Measurements from ENCODE around the gene CPNE2.
"Not testable (repeated sequence)": the region's sequence is repeated elsewhere in the genome, so short reads cannot be mapped to it uniquely, and the experiment has no call there.

CPNE2 gene

GRCh38 chr16:57098188-57098841, 5.9 kb downstream of the CPNE2 start:
- no peak for DNase-seq (ENCODE audit: low read depth)

DNA sequence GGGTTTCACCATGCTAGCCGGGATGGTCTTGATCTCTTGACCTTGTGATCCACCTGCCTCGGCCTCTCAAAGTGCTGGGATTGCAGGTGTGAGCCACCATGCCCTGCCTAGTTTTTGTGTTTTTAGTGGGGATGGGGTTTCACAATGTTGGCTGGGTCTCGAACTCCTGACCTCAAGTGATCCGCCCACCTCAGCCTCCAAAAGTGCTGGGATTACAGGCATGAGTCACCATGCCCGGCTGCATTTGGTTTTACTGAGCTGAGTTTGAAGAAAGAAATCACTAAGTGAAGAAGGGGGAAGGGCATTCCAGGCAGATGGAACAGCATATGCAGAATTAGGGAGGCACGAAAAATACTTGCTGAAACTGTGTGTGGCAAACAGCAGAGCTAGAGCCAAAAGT, 7.6 kb downstream of the CPNE2 start:
- not testable (repeated sequence) for DNase-seq (ENCODE audit: low read depth)

DNA sequence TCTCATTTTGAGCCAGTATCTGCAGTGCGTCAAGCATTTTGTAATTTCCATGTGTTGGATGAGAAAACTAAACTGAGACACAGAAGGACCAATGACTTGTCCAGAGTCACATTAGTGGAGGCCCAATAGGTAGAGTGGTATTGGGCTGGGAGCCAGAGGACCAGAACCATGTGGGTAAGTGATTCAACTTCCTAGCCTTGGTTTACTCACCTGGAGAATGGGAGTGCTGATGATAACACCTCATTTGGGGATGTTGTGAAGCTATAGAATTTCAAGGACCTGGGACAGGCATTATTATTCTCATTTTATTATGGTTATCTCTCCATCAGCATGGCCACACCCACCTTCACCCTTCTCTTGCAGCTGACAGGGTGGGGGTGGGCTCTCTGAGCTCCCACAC, 8.1 kb downstream of the CPNE2 start:
- no peak for DNase-seq (ENCODE audit: low read depth)

GRCh38 chr16:57102888-57103851, 10.8 kb downstream of the CPNE2 start:
- no peak for DNase-seq (ENCODE audit: low read depth)

DNA sequence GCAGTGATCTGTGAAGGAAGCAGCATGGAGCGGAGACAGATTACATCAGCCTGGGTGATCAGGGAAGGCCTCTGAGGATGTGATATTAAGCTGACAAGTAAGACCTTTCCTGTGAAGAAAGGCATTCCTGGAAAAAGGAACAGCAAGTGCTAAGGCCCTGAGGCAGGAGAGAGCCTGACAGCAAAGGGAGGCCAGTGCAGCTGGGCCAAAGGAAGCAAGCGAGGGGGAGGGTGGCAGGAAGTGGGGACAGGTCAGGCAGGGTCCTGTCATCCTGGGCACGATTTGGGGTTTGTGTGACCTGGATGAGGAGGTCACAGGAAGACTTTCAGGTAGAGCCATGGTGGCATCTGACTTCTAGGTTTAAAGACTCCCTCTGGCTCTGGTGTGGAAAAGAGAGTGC, 12.3 kb downstream of the CPNE2 start:
- DNase-seq (ENCODE audit: low read depth): no peak

DNA sequence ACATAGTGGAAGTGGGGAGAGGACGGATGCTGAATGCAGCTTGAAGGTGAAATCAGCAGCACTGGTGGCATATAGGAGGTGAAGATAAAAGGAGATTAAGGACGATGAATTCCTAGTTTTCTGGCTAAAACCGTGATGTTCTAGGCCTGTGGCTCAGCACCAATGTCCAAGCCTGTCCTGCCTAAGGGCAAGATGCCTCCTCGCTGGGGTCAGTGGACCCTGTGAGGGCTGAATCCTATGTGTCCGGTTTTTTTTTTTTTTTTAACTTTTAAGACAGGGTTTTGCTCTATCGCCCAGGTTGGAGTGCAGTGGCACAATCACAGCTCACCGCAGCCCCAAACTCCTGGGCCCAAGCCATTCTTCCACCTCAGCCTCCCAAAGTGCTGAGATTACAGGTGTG, 12.8 kb downstream of the CPNE2 start:
- no peak for DNase-seq (ENCODE audit: low read depth)

DNA sequence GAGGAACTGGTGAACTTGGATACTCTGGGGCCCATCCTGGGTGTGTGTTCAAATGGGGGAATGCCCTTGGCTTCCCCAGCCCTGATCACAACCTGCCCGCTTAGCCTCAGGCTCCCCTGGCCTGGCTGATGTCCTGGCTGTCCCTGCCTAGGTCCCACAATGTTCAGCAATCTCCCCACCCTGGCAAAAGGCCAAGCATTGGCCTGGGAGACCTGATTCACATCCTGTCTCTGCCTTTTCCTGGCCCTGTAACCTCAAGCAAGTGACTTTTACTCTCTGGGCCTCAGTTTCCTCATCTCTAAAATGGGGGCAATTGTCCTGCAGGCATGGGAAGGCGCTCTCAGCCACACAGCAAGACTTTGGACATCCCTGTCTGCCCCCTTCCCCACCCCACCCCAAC, 14.4 kb downstream of the CPNE2 start:
- DNase-seq (ENCODE audit: low read depth): no peak

GRCh38 chr16:57107321-57107922, 15.0 kb downstream of the CPNE2 start:
- DNase-seq (ENCODE audit: low read depth): no peak

GRCh38 chr16:57108432-57108831, 16.0 kb downstream of the CPNE2 start:
- DNase-seq (ENCODE audit: low read depth): no peak

- DNase-seq (ENCODE audit: low read depth): not testable (repeated sequence)
These were observed 17.1 kb downstream of the CPNE2 start for GRCh38 chr16:57109259-57110105.

GRCh38 chr16:57110937-57111336, 18.6 kb downstream of the CPNE2 start:
- no peak for DNase-seq (ENCODE audit: low read depth)

GRCh38 chr16:57111420-57111819, 19.0 kb downstream of the CPNE2 start:
- no peak for DNase-seq (ENCODE audit: low read depth)

- DNase-seq (ENCODE audit: low read depth): no peak
These were observed 20.1 kb downstream of the CPNE2 start for GRCh38 chr16:57112403-57113041.

DNA sequence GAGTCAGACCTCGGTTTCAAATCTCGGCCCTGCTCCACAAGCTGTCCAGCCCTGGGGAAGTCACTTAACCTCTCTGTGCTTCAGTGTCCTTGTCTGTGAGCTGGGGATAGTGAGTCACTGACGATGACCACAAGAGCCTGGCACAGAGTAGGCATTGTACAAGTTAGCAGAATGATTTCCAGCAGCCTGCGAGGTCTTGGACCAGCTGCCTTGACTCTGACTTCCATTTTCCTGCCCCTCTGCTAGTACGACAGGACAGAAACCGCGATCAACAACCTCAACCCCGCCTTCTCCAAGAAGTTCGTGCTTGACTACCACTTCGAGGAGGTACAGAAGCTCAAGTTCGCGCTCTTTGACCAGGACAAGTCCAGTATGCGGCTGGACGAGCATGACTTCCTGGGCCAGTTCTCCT, 20.7 kb downstream of the CPNE2 start:
- no peak for DNase-seq (ENCODE audit: low read depth)

DNA sequence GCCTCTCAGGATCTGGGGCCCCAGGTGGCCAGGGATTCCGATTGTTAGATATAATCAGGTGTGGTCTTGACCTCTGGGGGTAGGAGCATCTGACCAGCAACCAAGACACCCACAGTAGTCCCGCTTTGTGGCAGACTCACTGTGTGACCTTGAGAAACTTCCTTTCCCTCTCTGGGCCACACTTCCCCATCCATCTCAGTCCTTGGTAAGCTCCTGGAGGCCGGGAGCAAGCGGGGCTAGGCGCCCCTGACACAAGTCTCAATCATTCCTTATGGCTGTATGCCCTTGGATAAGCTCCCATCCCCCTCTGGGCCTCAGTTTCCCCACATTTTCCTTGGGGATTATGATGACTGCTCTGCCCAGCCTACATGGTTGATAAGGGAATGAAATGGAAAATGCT, 21.3 kb downstream of the CPNE2 start:
- no peak for DNase-seq (ENCODE audit: low read depth)

GRCh38 chr16:57115168-57115513, 22.8 kb downstream of the CPNE2 start:
- DNase-seq (ENCODE audit: low read depth): no peak

DNA sequence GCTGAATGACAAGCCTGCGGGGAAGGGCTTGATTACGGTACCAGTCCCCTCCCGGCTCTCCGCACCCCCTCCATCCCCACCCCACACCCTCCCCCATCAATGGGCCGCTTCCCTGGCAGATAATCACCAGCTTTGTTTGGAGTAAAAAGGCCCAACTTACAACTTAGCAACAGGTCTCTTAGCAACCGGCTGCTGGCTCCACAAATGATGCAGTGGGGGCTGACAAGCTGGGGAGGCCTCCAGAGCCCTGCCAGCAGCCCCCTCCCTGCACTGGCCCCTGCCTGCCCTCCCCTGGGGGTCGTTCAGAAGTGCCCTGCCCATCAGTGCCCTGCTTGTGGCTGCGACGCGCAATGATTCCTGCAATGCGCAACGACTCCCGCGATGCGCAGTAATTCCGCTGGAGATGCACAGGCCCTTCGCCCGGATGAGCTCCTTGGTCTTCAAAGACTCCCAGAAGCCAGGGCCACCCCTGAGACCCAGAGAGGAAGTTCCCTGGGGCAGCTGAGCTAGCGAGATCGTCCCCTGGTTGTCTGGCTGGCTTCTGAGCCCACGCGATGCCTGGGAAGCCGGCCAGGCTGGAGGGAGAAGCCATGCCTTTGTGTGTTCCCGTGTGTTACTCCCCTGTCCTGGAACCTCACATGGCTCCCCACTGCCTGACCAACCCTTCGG, 23.3 kb downstream of the CPNE2 start:
- no peak for DNase-seq (ENCODE audit: low read depth)

DNA sequence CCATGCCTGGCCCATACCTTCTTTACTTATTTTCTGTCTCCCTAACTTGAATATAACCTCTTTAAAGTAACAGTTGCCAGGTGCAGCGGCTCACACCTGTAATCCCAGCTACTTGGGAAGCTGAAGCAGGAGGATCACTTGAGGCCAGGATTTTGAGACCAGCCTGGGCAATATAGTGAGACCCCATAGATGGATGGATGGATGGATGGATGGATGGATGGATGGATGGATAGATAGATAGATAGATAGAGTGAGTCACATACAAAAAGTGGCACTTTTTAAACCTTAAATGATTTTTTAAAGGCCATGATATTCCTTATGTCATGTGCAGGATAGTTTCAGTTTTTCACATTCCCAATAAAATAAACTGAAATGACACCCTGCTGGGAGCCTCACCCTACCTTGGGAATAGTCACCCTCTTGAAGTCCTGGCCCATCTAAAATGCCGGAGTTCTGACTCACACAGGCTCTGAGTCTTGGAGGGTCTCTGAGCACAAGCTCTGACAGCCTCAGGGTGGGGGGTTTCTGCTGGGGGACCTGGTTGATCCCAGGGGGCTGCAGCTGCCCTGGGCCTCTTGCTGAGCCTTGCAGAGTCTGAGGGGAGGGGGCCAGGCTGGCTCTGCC, 26.2 kb downstream of the CPNE2 start:
- DNase-seq (ENCODE audit: low read depth): no peak

DNA sequence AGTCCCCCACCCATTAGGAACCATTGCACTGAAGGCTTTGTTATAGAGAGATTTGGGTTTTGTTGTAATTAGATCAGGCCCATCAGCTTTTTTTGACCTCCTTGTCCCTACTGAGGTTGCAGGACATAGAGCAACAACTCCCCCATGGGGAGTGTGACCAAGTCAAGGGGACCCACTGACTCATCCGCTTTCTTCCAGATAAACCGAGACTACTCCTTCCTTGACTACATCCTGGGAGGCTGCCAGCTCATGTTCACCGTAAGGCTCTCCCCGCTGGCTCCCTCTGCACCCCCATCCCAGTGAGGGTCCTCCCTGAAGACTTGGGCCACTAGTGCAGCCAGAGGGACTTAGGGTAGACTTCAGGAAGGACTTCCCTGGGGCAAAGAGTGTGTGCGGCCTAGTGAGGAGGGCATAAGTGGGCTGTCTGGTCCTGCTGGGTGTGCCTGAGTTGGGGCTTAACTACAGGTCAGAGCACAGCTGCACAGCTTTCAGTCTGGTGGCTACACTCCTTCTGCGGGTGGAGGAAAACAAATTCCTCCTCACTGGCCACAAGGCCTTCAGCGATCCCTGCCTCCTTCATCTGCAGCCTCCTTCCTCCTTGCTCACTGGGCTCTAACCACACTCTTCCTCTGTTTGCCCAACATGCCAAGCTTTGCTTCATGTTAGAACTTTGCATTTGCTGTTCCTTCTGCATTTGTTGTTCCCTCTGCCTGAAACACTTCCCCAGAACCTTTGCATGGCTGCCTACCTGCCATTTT, 31.0 kb downstream of the CPNE2 start:
- DNase-seq (ENCODE audit: low read depth): no peak

Data from activated T-cell treated with anti-CD3 and anti-CD28 coated beads for 1 hour (primary cell).